GM18861 (cell line): ENCODE results near the gene SNTG2.

ENCODE experiments used
- ATAC-seq: cut with Tn5 transposase; IDR thresholded peaks from one replicate; pipeline ENCODE4 v1.9.1; 2021; ENCODE audit not compliant: unreplicated experiment

SNTG2 gene

DNA sequence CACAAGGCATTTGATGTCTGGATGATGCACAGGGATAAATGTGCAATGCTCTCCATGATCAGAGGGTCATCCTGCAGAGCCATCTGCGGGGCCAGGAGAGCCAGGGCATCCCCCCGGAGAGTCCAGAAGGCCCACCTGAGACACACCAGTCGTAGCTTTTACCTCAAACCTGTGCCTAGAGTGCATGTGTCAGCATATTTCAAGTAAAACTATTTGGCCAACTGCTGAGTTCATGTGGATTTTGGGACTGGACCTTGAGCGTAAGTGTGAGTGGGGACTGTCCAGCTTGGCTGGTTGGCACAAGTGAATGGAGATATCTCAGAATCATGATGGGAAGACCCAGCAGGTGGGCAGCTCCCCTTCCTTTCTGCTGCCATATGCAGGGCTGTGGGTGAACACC lies 314.8 kb downstream of the SNTG2 start:
- ATAC-seq: no peak

DNA sequence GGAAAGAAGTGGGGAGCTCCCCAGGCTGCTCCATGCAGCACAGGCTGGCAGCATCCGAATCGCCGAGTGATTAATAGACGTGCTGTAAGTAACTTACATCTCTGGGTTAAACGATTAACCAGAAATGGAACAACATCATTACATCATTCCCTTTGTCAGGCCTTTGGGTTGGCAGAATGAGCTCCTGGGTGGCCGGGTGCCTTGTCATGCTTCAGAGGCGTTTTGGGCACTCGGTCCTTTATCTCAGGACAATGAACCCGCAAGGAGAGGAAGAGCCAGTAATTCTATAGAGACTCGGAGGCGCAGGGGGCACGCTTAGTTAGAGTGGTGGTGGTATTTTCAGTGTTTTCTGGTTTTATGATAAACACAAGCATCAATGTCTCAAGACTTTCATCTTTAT lies 315.7 kb downstream of the SNTG2 start:
- no peak for ATAC-seq

DNA sequence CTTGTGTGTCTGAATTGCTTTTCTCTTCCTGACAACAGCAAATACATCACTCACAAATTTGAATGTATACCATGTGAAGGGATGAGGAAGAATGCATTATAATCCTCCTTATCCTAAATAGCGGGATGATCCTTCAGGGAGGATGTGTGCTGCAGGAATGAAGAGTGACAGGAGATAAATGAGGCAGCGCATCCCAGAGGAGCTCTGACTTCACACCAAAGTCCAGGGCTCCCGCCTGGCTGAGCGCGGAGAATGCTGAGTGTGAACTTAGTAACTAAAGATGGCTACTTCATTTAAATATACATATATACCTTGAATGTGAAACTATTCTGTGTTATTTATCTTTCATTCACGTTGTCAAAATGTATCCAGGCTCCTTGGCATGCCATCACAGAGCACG lies 317.4 kb downstream of the SNTG2 start:
- ATAC-seq: no peak

DNA sequence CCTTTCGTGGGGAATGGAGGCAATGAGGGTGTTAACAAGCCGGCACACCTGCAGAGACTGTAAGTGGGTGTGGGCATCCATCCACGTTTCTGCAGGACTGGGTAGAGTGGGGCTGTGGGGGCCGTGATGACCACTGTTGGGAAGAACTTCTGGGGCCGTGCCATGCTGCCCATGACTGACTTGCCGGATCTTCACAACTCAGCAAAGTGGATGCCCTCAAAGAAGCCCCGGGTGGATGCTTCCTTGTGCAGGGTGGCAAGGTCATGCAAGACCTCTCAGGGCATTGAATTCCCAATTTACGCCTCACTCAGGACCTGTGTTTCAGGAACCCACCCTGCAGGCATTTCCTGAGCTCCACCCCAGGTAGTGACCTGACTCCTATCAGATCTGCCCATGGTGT lies 319.2 kb downstream of the SNTG2 start:
- ATAC-seq: no peak

DNA sequence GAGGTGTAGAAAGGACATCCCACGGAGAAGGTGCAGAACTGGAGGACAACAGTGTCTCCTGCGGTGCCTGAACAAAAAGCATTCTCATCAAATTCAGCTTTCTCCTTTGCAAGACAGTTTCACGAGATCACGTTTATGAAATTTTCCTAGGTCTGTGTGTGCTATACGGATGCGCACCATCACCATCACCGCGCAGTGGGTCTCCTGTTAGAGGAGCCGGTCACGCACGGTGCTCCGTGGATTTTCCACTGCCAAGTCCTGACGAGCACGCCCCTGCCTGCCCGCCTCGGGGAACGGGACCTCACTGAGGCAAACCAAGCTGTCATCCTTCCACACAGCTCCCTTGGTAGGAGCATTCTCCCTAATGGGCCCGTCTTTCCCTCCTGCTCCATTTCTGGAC lies 322.2 kb downstream of the SNTG2 start:
- no peak for ATAC-seq

DNA sequence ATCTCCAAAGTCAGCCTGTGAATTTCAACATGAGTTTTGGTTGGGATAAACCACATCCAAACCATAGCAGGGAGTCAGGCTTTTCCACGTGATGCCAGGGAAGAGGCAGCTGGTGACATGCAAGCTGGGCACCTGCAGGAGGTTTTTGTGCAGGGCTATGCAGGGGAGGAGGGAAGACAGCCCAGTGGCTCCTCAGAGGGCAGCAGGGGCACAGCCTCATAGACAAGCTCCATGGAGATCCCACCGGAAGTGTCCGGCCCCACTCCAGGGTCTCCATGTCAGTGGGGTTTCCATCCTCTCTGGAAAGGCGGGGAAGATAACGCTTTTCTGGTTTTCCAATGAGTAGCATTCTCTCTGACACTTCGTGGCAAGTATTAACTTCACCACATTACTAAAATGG lies 327.0 kb downstream of the SNTG2 start:
- ATAC-seq: no peak

DNA sequence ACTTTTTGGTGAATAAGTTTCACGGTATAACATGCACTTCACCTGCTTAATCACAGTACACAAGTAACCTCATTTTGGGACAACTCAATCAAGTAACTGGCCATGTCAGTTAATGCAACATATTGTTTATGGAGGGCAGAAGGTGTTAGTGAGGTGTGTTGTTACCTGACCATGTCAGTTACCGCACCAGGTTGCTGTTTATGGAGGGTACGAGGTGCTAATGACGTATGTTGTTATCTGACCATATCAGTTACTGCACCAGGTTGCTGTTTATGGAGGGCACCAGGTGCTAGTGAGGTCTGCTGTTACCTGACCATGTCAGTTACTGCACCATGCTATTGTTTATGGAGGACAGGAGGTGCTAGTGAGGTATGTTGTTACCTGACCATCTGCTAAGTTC lies 327.5 kb downstream of the SNTG2 start:
- no peak for ATAC-seq

DNA sequence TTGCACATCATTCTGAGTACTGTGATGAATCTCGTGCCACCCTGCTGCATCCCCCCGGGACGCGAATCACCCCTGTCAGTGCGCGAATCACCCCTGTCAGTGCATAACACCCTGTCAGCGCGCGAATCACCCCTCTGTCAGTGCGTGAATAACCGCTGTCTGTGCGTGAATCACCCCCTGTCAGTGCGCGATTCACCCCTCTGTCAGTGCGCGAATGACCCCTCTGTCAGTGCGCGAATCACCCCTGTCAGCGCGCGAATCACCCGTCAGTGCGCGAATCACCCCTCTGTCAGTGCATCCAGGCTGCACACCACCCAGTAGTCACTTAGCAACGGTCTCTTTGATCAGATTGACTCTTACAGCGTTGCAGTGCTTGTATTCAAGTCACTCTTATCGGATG lies 328.2 kb downstream of the SNTG2 start:
- ATAC-seq: no peak

DNA sequence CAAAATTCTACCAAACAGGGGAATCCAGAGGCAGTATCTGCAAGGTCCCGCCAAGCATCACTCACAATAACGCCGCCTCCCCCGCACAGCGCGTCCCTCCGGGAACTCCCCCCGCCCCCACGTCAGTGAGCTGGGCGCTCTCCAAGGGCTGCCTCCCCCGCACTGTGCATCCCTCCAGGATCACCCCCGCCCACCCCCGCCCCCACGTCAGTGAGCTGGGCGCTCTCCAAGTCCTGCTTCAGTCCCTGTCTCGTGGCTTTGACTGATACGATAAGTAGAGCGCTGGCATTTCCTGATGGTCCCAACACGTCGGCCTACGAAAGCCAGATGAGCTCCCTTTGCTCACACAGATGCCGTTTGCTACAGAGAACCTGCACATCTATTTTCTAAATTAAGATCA lies 331.9 kb downstream of the SNTG2 start:
- no peak for ATAC-seq

DNA sequence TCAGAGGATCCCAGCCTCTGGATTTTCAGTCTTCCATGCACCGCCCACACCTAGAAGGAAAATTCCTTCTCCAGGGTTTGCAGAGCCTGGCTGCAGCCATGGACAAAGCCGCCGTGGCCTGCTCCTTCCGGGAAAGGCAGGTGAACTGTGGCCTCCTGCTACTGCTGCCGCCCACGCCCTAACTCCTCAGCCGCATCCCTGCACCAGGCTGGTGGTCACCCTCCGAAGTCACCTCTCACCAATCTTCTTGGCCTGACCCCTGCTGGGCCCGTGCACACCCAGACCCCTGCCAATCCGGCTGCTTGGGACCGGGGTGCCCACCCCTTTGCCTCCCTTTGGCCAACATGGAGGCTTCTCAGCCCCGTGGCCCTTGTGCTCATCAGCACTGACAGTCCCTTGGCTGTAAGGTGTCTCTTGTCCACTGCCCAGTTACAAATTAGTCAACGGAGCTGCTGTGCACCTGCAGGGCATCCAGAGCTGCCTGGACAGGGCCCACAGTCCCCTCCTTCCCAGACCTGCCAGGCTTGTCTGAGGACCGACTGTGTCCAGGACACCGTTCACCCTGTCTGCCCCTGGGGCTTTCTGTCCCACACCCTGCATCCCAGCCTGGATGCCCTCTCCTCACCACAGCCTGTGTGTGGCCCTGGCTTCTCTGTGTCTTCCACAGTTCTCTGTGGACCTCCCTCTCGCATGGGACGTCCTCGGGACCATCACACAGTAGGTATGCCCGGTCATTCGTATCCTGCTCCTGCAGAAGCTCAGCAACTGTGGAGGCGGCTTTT lies 332.6 kb downstream of the SNTG2 start:
- ATAC-seq: no peak

DNA sequence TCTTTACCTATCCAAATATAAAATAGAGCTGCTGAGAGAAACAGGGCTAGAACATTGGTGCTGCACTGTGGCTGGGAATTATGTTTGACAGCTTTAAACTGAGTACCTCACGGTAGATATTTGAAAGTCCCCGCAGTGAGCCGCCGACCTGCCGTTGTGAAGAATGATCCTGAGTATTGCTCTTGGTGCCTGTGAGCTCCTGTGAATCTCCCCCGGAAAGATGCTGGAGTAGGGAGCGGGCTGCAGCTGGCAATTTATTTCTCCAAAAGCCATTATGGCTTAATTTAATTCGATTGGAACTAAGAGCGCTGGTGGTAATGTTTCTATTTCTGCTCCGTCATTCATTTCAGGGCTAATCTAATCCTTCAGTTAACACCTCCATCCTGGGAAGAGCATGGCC lies 333.2 kb downstream of the SNTG2 start:
- no peak for ATAC-seq

DNA sequence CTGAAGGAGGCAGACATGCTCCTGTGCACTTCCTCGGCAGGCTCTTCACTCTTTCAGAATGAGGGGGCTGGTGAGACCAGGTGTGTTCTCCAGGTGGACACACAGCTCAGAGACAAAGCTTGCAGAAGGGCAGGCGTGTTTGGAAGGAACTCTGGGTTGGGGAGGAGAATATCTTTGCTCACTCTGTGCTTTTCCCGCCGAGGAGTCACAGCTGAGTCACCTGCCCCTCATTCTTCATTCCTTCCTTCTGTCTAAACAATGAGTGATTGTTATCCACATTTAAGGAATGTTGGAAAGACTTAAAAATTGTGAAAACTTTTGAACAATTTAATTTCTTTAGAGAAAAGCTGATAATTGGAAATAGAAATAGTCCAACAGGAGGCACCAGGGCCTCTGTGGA lies 336.3 kb downstream of the SNTG2 start:
- no peak for ATAC-seq

DNA sequence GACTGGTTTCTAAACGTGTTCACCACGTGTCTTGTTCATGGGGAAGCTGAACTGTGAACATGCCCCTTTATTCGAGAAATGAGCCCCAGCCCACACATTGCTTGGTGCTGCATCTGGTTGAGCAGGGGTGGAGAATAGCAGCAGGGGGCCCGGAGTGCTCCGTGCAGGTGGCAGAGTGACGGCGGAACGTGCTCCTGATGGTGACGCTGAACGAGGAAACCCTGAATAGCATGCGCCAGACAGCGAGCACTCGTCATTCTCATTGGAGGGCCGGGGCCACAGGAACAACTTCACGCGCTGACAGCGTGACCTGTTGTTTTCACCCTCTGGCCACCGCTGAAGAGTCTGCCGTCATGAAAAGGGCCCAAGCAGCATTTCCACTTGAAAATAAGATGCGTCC lies 336.8 kb downstream of the SNTG2 start:
- no peak for ATAC-seq

DNA sequence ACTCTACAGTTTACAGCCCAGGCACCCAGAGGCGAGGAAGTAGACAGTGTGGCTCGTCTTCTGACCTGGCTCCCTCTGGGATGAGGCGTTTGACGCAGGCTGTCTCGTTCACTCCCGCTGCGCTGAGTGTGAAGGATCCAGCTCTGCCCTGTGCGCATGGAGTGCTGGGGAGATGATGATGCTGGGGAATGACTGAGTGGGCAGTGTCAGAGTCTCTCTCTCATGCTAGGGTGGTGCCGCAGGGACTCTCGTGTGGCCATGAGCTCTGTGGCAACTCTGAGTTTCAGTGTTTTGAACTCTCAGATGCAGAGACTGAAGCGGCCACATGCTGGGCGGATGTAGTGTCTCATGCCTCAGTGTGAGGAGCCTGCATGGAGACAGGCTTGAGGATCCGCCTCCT lies 344.3 kb downstream of the SNTG2 start:
- no peak for ATAC-seq

DNA sequence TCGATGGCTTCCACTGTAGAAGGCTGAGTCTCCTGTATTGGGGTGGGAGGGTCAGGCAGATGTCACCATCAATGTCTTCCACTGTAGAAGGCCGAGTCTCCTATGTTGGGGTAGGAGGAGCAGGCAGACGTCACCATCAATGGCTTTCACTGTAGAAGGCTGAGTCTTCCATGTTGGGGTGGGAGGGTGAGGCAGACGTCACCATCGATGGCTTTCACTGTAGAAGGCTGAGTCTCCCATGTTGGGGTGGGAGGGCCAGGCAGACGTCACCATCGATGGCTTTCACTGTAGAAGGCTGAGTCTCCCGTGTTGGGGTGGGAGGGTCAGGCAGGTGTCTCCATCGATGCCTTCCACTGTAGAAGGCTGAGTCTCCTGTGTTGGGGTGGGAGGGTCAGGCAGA lies 345.1 kb downstream of the SNTG2 start:
- no peak for ATAC-seq

DNA sequence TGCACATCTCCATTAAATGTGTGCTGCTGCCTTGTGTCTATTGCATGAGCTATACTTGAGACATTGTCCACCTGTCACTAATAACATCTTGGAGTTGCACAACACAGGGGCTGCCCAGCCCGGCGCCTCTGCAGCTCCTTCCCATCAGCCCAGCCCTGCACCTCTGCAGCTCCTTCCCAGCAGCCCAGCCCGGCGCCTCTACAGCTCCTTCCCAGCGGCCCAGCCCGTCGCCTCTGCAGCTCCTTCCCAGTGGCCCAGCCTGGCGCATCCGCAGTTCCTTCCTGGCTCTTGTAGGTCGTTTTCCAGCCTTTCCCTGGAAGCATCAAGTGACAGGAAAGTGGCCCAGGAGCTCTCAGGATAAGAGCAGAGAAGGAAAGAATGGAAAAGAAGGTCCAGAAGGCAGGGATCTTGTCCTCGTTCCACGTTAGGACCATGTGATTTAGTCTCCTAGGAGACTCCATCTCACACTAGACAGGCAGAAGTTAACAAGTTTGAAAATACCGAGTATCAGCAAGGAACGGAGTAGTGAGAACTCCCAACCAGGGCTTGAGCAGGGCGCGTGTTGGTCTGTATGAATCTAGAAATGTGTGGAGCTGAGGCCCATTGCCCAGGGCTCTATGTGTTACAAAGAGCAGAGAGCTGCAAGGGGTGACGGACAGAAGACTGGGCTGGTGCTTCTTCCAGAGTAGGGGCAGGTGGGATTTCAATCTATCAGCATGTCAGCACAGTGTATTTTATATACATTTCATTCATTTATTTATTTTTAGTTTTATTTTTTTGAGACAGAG lies 346.9 kb downstream of the SNTG2 start:
- no peak for ATAC-seq

DNA sequence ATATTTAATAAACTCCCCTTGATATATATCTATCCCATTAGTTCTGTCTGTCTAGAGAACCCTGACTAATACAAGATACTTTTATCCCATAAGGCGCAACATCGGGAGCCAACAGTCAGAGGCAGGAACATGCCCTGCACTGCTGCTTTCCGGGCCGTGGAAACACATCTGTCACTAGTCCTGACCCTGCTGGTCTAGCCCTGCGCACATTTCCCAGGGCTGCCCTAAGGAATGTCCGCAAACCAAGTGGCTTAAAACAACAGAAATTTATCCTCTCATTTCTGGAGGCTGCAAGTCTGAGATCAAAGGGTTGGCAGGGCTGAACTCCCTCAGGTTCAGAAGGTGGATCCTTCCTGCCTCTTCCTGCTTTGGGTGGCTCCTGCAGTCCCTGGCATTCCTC lies 348.4 kb downstream of the SNTG2 start:
- ATAC-seq: no peak

DNA sequence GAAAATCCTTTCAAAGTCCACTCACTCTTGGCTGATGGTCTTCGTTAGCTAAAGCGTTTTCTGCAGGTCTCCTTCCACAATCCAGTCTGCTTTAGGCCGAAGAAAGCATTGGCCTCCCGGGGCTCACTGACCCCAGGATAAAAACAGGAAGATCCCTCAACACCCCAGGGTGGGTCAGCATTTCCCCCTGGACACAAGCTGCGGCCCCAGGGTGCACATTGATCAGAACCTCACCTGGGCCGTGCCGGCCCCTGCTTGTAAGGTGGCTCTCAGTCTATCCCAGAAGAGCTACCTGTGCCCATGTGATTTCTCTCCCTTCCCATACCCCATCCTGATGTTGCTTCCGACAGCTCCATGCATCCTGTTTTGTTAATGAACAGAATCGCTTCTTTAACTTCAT lies 349.6 kb downstream of the SNTG2 start:
- ATAC-seq: no peak

DNA sequence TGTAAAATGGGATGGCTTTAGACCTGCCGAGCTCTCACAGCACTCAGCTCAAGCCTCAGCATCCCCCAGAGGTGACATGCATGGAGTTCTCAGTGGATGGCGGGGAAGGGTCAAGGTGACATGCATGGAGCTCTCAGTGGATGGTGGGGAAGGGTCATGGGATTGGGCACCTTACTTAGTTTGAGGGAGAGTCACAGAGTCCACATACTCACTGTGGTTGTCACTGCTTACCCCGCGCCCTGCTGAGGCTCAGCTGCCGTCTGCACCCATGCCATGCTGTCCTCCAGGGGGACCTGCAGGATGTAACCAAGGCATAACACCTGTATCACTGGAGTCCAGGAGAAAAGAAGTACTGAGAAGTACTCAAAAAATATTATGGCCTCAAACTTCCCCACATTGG lies 350.4 kb downstream of the SNTG2 start:
- no peak for ATAC-seq

DNA sequence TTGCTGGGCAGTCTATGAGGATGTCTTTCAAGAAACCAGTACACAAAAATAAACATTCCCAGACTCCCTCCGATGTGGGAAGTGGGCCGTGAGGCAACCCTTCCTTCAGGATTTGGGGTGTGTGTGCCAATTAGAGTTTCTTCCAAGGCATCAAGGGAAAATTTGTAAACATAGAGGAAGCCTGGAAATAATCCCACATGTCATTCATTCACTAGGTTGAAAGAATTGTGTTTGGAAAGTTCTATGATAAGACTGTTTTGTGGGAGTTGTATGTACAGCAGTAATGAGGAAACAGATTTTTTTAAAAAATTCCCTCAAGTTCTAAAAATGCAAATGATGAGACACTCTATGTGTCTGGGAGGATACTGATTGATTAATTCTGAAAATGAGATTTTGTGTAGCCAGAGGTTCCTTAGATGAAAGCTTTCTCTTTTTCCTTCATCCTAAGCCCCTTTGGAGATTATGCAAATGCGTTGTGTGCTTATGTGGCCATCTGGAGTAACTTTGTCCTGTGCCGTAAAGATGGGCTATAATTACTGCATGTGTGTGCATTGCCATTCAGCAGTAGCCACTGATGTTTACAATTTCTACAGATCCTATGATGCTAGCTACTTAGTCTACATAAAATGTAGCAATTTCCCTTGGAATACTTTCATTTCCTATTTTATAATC lies 354.8 kb downstream of the SNTG2 start:
- no peak for ATAC-seq

DNA sequence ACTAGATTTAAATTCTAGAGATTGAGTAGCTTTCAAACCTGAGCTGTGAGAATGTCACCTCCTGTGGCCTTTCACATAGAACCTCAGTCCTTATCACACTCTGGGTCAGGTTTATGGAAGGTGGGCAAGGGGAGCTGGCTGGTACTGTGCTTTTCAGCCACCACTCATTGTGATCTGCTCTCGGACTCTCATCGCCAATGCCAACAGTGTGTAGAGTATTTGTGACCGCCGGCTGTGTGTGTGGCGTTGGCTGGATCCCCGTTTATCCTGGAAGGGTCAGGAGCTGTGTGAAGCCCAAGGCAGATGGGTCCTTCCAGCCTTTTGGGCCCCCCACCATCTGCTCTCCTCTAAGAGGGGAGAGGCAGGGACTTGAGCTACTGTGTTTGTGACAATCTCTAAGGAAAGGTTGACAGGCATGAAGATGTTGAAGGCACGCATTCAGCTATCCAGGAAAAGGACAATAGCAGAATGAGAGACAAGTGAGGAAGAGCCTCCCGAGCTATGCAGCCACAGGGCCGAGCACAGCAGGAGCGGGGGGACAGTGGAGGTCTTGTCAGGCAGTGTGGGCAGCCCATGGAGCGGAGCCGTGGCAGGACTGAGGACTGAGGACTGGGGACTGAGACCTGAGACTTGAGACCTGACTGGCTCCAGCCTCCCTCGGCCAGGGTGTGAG lies 355.5 kb downstream of the SNTG2 start:
- ATAC-seq: no peak
